Stimulated activated CD4-positive, alpha-beta T cell treated with anti-CD3 and anti-CD28 coated beads, Interleukin-1b, Interleukin-23, amount 100 ng/mL, for 24 hours (primary cell): ENCODE results near the gene HBQ1.
A peak's percentile ranks its signal among the peaks of the same experiment; 100 is the strongest.
"Not testable (repeated sequence)": the region's sequence is repeated elsewhere in the genome, so short reads cannot be mapped to it uniquely, and the experiment has no call there.

Experiments
- DNase-seq, 4 experiments: peaks; one replicate each; pipeline ENCODE4 v3.0.0-alpha.2; 2020; ENCODE audit warnings: low read depth in 4 of 4, low spot score in 1 of 4

The HBQ1 gene

GRCh38 chr16:180101-180675 lies at the start of gene HBQ1:
Gene HBQ1, plus strand, starts transcription at chr16:180459. Its CDS starts 28 bp downstream, at chr16:180487.
- no peak for DNase-seq

- no peak for DNase-seq
Measured at GRCh38 chr16:130533-131173, 49.6 kb upstream of the HBQ1 start.

- DNase-seq: no peak
Measured at GRCh38 chr16:132120-132519, 48.1 kb upstream of the HBQ1 start.

GRCh38 chr16:133716-134115 lies 46.5 kb upstream of the HBQ1 start:
- no peak for DNase-seq

GRCh38 chr16:138049-138417 lies 42.2 kb upstream of the HBQ1 start:
- DNase-seq: peak in 1 of 4 experiments; percentile 11

GRCh38 chr16:140175-140857 lies 39.9 kb upstream of the HBQ1 start:
- DNase-seq: no peak

GRCh38 chr16:142405-142967 lies 37.8 kb upstream of the HBQ1 start:
- no peak for DNase-seq

GRCh38 chr16:143047-143446 lies 37.2 kb upstream of the HBQ1 start:
- no peak for DNase-seq

GRCh38 chr16:143456-143855 lies 36.8 kb upstream of the HBQ1 start:
- DNase-seq: no peak

- DNase-seq: no peak
Measured at GRCh38 chr16:144797-145252, 35.4 kb upstream of the HBQ1 start.

- DNase-seq: no peak
Measured at GRCh38 chr16:146646-147045, 33.6 kb upstream of the HBQ1 start.

GRCh38 chr16:149024-149660 lies 31.1 kb upstream of the HBQ1 start:
- DNase-seq: no peak

GRCh38 chr16:152141-153128 lies 27.8 kb upstream of the HBQ1 start, which contains the start of gene HBZ:
Gene HBZ, plus strand, starts transcription at chr16:152644. Its CDS starts 266 bp downstream, at chr16:152910.
- no peak for DNase-seq

- DNase-seq: not testable (repeated sequence)
Measured at GRCh38 chr16:153129-153521, 27.1 kb upstream of the HBQ1 start.

GRCh38 chr16:153550-154216 lies 26.6 kb upstream of the HBQ1 start:
- not testable (repeated sequence) for DNase-seq

GRCh38 chr16:154217-155030 lies 25.8 kb upstream of the HBQ1 start:
- no peak for DNase-seq

- DNase-seq: no peak
Measured at GRCh38 chr16:155031-155398, 25.2 kb upstream of the HBQ1 start.

GRCh38 chr16:159136-159849 lies 21.0 kb upstream of the HBQ1 start:
- DNase-seq: no peak
